ENCODE data around the gene TMCO4. TPM values are rescaled to one million over a fixed set of nuclear protein-coding genes. Genes with fewer than 3 reads are reported as not detected.

TMCO4 gene
- polyA plus RNA-seq, 1 experiment, result 22.0 TPM

DNA sequence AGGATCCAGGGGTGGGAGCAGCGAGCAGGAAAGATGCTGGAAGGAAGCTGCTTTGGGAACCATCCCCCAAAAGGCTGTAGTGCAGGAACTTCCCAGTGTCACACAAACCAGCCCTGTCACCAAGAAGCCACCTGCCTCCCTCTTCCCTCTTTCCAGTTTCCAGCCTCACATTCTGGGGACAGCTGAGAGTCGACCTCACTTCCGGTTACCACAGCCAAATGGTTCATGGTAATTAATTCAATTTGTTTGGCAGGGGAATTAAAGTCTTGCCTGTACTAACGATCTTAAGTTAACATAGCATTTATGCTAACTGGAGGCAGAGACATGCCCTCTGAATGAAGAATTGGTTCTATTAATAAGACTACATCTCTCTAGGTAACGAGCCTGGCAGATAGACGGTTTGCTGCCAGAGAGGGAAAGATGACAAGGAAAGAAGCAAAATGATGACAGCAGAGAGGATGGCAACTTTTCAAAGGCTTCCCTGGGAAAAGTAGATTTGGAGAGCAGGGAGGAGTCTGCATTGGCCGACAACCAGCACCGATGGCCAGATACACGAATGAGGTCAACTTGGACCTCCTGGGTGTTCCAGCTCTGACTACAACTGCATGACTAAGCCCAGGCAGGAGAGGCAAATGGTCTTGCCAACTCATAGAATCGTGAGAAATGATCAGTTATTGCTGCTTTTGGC lies 64.1 kb downstream of the TMCO4 start:
- Histone ChIP-seq H3K4me3 (ENCODE audit: low read depth, low read length) (no peak overlapping the region), H3K36me3 (ENCODE audit: control insufficient read depth, insufficient read depth, low read length) (peaks cover 10% of the 10 kb centered on the region), H3K27me3 (ENCODE audit: control insufficient read depth, insufficient read depth, low read length) (no peaks in the 10 kb centered on the region)
- ChIA-PET CTCF (interaction anchor here (0.8 to 2.4 kb wide), 6 partner anchors 11 to 460 kb away, joined by 3 to 10 read pairs (median 4); no protein-coding TSS in a partner anchor), POLR2A (no interaction called here)
- peak; percentile 96 for DNase-seq (ENCODE audit: low read depth)
- TF ChIP-seq, protein P1, sequence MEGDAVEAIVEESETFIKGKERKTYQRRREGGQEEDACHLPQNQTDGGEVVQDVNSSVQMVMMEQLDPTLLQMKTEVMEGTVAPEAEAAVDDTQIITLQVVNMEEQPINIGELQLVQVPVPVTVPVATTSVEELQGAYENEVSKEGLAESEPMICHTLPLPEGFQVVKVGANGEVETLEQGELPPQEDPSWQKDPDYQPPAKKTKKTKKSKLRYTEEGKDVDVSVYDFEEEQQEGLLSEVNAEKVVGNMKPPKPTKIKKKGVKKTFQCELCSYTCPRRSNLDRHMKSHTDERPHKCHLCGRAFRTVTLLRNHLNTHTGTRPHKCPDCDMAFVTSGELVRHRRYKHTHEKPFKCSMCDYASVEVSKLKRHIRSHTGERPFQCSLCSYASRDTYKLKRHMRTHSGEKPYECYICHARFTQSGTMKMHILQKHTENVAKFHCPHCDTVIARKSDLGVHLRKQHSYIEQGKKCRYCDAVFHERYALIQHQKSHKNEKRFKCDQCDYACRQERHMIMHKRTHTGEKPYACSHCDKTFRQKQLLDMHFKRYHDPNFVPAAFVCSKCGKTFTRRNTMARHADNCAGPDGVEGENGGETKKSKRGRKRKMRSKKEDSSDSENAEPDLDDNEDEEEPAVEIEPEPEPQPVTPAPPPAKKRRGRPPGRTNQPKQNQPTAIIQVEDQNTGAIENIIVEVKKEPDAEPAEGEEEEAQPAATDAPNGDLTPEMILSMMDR (IDR thresholded peaks at IDR 0.05; ENCODE audit: insufficient read depth, low read depth, low read length), result no peak

DNA sequence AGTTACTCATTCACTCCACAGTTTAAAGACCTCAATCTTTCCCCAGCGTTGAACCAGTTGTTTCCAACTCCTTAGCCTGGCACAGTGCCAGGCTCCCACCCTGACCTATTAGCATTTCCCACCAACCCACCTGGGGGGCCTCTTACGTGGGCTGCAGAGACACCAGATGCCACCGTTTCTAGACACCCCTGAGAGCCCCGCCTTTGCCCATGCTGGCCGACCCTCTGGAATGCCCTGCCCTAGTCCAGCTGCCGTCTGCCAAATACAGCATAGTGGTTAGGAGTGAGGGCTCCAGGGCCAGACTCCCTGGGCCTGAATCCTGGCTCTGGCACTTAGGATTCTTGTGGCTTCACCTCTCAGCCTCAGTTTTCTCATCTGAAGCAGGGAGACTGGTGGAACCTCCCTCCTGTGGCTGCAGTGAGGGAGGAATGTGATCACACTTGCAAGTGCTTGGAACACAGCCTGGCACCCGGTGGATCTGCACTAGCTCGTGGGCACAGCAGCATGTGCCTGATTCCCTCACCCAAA lies 65.2 kb downstream of the TMCO4 start:
- H3K4me3 ChIP-seq (ENCODE audit: low read depth, low read length), result no peak overlapping the region
- no peak for DNase-seq (ENCODE audit: low read depth)
- TF ChIP-seq, protein P1 (IDR thresholded peaks at IDR 0.05; ENCODE audit: insufficient read depth, low read depth, low read length), result no peak
- ChIA-PET POLR2A (no interaction called here), CTCF (interaction anchor here (0.9 to 2.4 kb wide), 3 partner anchors 19 to 30 kb away, joined by 4 to 10 read pairs (median 6); no protein-coding TSS in a partner anchor)
- H3K36me3 ChIP-seq (ENCODE audit: control insufficient read depth, insufficient read depth, low read length), result peaks cover 10% of the 10 kb centered on the region
- H3K27me3 ChIP-seq (ENCODE audit: control insufficient read depth, insufficient read depth, low read length), result no peaks in the 10 kb centered on the region

DNA sequence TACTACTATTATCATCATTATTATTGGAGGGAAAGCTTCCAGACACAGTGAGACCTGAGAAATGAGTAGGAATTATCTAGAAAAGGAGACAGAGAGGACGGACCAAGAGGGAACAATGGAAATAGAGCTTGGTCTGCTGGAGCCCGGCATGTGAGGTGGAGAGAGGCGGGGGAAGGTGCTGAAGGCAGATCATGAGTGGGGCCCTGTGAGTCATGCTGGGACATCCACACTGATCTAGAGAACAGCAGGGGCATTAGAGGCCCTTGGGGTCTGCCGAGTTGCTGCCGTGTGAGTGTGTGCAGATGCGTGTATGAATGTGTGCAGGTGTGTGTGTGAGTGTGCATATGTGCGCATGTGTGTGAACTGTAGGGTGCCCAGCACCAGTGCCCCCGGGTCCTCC lies 65.7 kb downstream of the TMCO4 start:
- ChIA-PET POLR2A (no interaction called here), CTCF (interaction anchor here (1.9 kb wide), 1 partner anchor 29 kb away, joined by 6 read pairs; no protein-coding TSS in a partner anchor)
- no peaks in the 10 kb centered on the region for H3K27me3 ChIP-seq (ENCODE audit: control insufficient read depth, insufficient read depth, low read length)
- DNase-seq (ENCODE audit: low read depth), result no peak
- TF ChIP-seq, protein P1 (IDR thresholded peaks at IDR 0.05; ENCODE audit: insufficient read depth, low read depth, low read length), result no peak
- peaks cover 10% of the 10 kb centered on the region for H3K36me3 ChIP-seq (ENCODE audit: control insufficient read depth, insufficient read depth, low read length)
- no peak overlapping the region for H3K4me3 ChIP-seq (ENCODE audit: low read depth, low read length)

DNA sequence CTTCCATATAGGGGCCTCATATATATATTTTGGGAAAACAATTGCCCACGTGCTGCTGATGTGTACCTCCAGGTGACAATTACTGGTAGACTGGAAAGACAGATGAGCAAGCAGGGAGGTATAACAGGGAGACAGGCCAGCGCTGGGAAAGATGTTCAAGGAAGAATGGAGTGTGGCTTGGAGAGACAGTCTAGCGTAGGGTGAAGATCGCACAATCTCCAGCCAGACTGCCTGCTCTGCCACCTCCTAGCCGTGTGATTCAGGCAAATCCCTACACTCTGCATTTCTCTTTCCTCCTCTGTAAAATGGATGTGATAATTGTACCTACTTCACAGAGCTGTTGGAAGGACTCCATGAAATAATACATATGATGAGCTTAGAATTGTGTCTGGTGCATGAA lies 66.1 kb downstream of the TMCO4 start:
- TF ChIP-seq, protein P1 (IDR thresholded peaks at IDR 0.05; ENCODE audit: insufficient read depth, low read depth, low read length), result no peak
- Histone ChIP-seq H3K36me3 (ENCODE audit: control insufficient read depth, insufficient read depth, low read length) (peaks cover 10% of the 10 kb centered on the region), H3K27me3 (ENCODE audit: control insufficient read depth, insufficient read depth, low read length) (no peaks in the 10 kb centered on the region), H3K4me3 (ENCODE audit: low read depth, low read length) (no peak overlapping the region)
- ChIA-PET POLR2A (no interaction called here), CTCF (no interaction called here)
- no peak for DNase-seq (ENCODE audit: low read depth)

DNA sequence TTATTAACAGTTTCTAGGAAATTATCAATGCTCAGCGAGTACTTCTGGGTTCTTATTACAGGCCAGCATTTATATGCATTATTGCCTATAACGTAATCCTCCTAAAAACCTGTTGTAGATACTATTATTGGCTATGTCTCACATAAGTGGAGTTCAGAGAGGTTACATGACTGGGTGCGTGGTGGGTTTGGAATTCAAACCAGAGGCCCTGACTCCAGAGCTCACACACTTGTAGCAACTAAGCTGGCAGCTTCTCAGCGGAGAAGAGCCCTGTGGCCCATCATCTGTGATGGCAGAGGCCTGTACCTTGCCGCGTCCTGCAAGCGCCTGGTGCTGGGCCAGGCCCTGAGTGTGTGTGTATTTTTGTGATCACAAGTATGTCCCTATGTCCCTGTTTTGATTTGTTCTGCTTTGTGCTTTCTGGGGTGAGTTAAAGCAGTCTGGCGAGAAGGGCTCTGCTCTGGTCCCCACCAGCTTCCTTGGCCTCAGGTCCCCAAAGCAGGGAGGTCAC lies 68.3 kb downstream of the TMCO4 start:
- Histone ChIP-seq H3K4me3 (ENCODE audit: low read depth, low read length) (no peak overlapping the region), H3K27me3 (ENCODE audit: control insufficient read depth, insufficient read depth, low read length) (no peaks in the 10 kb centered on the region), H3K36me3 (ENCODE audit: control insufficient read depth, insufficient read depth, low read length) (peaks cover 8% of the 10 kb centered on the region)
- CTCF ChIA-PET, result interaction anchor here (0.7 kb wide), 1 partner anchor 16 kb away, joined by 3 read pairs; no protein-coding TSS in a partner anchor
- TF ChIP-seq, protein P1 (IDR thresholded peaks at IDR 0.05; ENCODE audit: insufficient read depth, low read depth, low read length), result no peak
- POLR2A ChIA-PET, result no interaction called here
- no peak for DNase-seq (ENCODE audit: low read depth)
